Left lung (tissue), 10 donors: ENCODE data around the gene SLC9A3. TPM values are rescaled to one million over a fixed set of nuclear protein-coding genes. Genes with fewer than 3 reads are reported as not detected.

ENCODE experiments used
- ATAC-seq: fragments of 200-7000 bp; cut with Tn5 transposase; one replicate; pipeline ENCODE4 v1.9.1; 2020; ENCODE audit warnings: moderate library complexity
- DNase-seq, 4 donors: peaks; one replicate each; pipeline ENCODE4 v3.0.0-alpha.2; 2013 to 2020
- H3K27ac ChIP-seq, 2 donors: fragments of 200-600 bp; sonication (generic) in 1 of 2; one replicate each; pipeline versions ENCODE4 v1.5.0 to v1.8.0; 2020 to 2021
- H3K27me3 ChIP-seq, 2 donors: fragments of 200-600 bp; sonication (generic) in 1 of 2; one replicate each; pipeline versions ENCODE4 v1.5.0 to v1.8.0; 2020 to 2021
- H3K36me3 ChIP-seq, 2 donors: fragments of 200-600 bp; sonication (generic) in 1 of 2; one replicate each; pipeline versions ENCODE4 v1.5.0 to v1.8.0; 2020 to 2021
- H3K4me1 ChIP-seq, 2 donors: fragments of 200-600 bp; one replicate each; pipeline ENCODE4 v1.8.0; 2021
- H3K4me3 ChIP-seq, 2 donors: fragments of 200-600 bp; sonication (generic) in 1 of 2; one replicate each; pipeline versions ENCODE4 v1.5.0 to v1.8.0; 2020 to 2021; ENCODE audit warnings: mild to moderate bottlenecking in 1 of 2
- H3K9me3 ChIP-seq, 2 donors: fragments of 200-600 bp; sonication (generic) in 1 of 2; one replicate each; pipeline versions ENCODE4 v1.5.0 to v1.8.0; 2020 to 2021
- CTCF ChIP-seq, 2 donors: fragments of 200-600 bp; sonication (generic) in 1 of 2; IDR thresholded peaks; one replicate each; pipeline versions ENCODE4 v1.5.0 to v1.8.0; 2021; ENCODE audit warnings: antibody characterized with exemption in 2 of 2
- intact Hi-C, 2 donors: fragments of 100-400 bp; cut with DNase I; formaldehyde crosslinking; loops; one replicate each; pipeline versions ENCODE4 v1.11.2 to v1.14.2; 2022
- polyA plus RNA-seq, 6 donors: library from polyadenylated mRNA; unstranded; fragments of 120-200 nt; gene quantifications; one replicate each; pipeline ENCODE4 v1.2.1, GENCODE V29; 2013; ENCODE audit not compliant: insufficient read length in 6 of 6
- total RNA-seq, 2 donors: library from RNA; stranded (reverse); fragmentation: NEBNext Ultra II Directional; extraction: Animal tissue kit (Norgen Biotek cat#: 25700); gene quantifications; one replicate each; pipeline ENCODE4 v1.2.1, GENCODE V29; 2021
- donor health status: DM: no; HTN: yes; CAD: no.
- donor health status: DM: no; HTN: no; CAD: no.

The SLC9A3 gene
- total and polyA plus RNA-seq, 8 donors = 0.99 to 4.3 (median 2.9) TPM

DNA sequence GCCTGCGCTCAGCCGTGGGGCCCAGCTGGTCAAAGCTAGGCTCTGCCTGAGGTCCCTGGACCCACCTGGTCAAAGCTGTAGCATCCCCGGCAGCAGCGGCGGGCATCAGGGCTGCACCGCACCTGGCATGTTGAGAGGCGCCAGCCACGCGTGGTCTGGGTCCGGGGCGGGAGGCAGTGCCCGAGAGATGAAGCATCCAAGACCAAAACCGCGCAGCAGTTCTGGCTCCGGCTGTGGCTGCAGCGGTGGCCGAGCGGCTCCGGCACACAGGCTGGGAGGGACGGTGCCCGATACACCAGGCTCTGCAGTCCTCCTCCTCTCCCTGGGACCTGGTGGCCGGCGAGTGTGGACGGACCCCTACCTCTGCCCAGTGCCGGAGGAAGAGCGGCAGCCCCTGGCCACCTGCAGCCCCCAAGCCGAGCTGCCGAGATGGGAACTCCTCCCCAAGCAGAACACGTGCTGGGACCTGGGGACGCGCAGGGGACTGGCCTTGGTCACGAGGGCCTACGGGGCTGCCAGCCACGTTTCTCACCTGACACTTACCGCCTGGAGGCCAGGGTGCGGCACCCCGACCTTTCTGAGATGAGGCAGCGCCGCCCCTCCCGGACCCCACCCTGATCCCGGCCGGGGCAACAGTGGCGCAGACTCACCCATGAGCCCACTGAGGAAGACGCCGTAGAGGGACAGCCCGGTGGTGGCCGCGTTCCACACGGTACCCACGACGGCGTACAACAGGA, 33.0 kb downstream of the SLC9A3 start:
- TF ChIP-seq CTCF (IDR thresholded peaks at IDR 0.05) = no peak
- no peaks in the 10 kb centered on the region for H3K4me1 ChIP-seq
- ATAC-seq (no peak), DNase-seq (no peak)
- H3K27ac ChIP-seq = no peak overlapping the region
- no peaks in the 10 kb centered on the region for H3K9me3 ChIP-seq
- intact Hi-C loops = no loop called here
- H3K27me3 ChIP-seq = peaks cover 0 to 80% of the 10 kb centered on the region in 2 donors
- H3K36me3 ChIP-seq = no peaks in the 10 kb centered on the region
- H3K4me3 ChIP-seq = no peak overlapping the region

DNA sequence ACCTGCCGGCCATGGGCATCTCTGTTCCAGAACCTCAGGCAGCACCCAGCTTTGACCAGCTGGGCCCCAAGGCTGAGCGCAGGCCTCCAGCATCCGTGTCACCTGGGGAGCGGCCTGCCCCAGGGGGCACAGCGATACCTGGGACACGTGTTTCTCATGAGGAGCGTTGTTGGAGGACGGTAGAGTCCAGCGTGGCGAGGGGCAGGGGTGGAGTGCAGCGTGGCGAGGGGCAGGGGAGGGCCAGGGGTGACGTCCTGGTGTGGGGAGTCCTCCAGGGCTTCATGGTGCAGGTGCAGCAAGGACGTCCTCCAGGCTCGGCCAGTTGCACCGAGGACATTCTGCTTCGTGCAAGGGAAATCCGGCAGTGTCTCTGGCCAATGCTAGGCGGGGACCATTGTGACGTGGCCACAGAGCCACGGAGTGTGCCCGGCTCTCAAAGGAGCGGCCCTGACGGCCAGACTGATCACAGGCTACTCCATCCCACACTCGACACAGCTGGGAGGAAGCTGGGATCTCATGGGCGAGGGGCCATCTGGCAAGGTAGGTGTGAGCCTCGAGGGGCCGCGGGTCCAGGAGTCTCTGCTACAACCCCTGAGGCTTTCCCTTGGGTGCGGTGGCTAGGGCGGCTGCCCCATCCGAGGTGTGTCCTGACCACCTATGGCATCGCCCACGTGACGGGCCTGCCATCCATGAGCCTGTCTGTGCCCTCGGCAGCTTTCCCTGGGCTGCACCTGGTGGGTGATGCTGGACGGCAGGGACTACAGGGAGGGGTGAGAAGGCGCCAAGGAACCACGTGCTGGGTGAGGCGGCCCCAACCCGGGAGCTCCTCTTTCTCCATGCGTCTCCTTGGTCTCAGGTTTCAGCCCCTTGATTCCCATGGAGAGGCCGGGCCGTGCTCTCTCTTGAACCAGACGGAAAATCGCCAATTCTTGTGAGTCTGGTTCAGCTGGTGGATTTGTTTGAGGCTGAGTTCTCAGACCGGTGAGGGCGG, 33.8 kb downstream of the SLC9A3 start:
- no peak for DNase-seq
- no peak for TF ChIP-seq CTCF (IDR thresholded peaks at IDR 0.05)
- no peaks in the 10 kb centered on the region for H3K4me1 ChIP-seq
- no peak overlapping the region for H3K27ac ChIP-seq
- H3K4me3 ChIP-seq = no peak overlapping the region
- H3K27me3 ChIP-seq = peaks cover 0 to 83% of the 10 kb centered on the region in 2 donors
- no peaks in the 10 kb centered on the region for H3K36me3 ChIP-seq
- no peaks in the 10 kb centered on the region for H3K9me3 ChIP-seq
- intact Hi-C loops = no loop called here
- ATAC-seq = no peak

GRCh38 chr5:489689-490080, 34.6 kb downstream of the SLC9A3 start:
- Histone ChIP-seq H3K27me3 (peaks cover 0 to 84% of the 10 kb centered on the region in 2 donors), H3K36me3 (no peaks in the 10 kb centered on the region)
- TF ChIP-seq CTCF (IDR thresholded peaks at IDR 0.05) = no peak

GRCh38 chr5:488744-489688, 35.2 kb downstream of the SLC9A3 start:
- TF ChIP-seq CTCF (IDR thresholded peaks at IDR 0.05) = no peak
- intact Hi-C loops = no loop called here
- no peak for ATAC-seq
- DNase-seq = no peak
- Histone ChIP-seq H3K27ac (no peak overlapping the region), H3K36me3 (no peaks in the 10 kb centered on the region), H3K9me3 (no peaks in the 10 kb centered on the region), H3K4me1 (no peaks in the 10 kb centered on the region), H3K4me3 (no peak overlapping the region), H3K27me3 (peaks cover 0 to 84% of the 10 kb centered on the region in 2 donors)

More at GRCh38 chr5:489689-490080, 34.6 kb downstream of the SLC9A3 start:
- no peaks in the 10 kb centered on the region for H3K4me1 ChIP-seq
- no peak for DNase-seq
- intact Hi-C loops = no loop called here
- ATAC-seq = no peak
- no peaks in the 10 kb centered on the region for H3K9me3 ChIP-seq
- H3K4me3 ChIP-seq = no peak overlapping the region
- H3K27ac ChIP-seq = no peak overlapping the region
